KG1 (cell line): ENCODE measurements around the gene DPP6.

ENCODE experiments used
- DNase-seq: peaks from one replicate; lab custom pipeline; 2025; lab: John Stamatoyannopoulos, UW

Gene DPP6

GRCh38 chr7:154769001-154769400, 716.8 kb downstream of the DPP6 start:
- DNase-seq = no peak

- no peak for DNase-seq
Observed at GRCh38 chr7:154769527-154769926, 717.3 kb downstream of the DPP6 start.

- DNase-seq = no peak
Observed at GRCh38 chr7:154770361-154770760, 718.2 kb downstream of the DPP6 start.

GRCh38 chr7:154770962-154771361, 718.8 kb downstream of the DPP6 start:
- DNase-seq = no peak

- DNase-seq = no peak
Observed at GRCh38 chr7:154774303-154774969, 722.2 kb downstream of the DPP6 start.

- no peak for DNase-seq
Observed at GRCh38 chr7:154775681-154776080, 723.5 kb downstream of the DPP6 start.

- DNase-seq = no peak
Observed at GRCh38 chr7:154776350-154776749, 724.2 kb downstream of the DPP6 start.

GRCh38 chr7:154777023-154777422, 724.8 kb downstream of the DPP6 start:
- DNase-seq = no peak

GRCh38 chr7:154777489-154777888, 725.3 kb downstream of the DPP6 start:
- DNase-seq = no peak

GRCh38 chr7:154777908-154778307, 725.7 kb downstream of the DPP6 start:
- no peak for DNase-seq

- DNase-seq = no peak
Observed at GRCh38 chr7:154781369-154782303, 729.4 kb downstream of the DPP6 start.

GRCh38 chr7:154783281-154783909, 731.2 kb downstream of the DPP6 start:
- DNase-seq = no peak

- no peak for DNase-seq
Observed at GRCh38 chr7:154785898-154786297, 733.7 kb downstream of the DPP6 start.

- DNase-seq = no peak
Observed at GRCh38 chr7:154789404-154789803, 737.2 kb downstream of the DPP6 start.

GRCh38 chr7:154791611-154792010, 739.4 kb downstream of the DPP6 start:
- DNase-seq = no peak

GRCh38 chr7:154792436-154793055, 740.3 kb downstream of the DPP6 start:
- no peak for DNase-seq

- no peak for DNase-seq
Observed at GRCh38 chr7:154794147-154794780, 742.1 kb downstream of the DPP6 start.

- DNase-seq = no peak
Observed at GRCh38 chr7:154795014-154795413, 742.8 kb downstream of the DPP6 start.

- no peak for DNase-seq
Observed at GRCh38 chr7:154795437-154795836, 743.2 kb downstream of the DPP6 start.

- no peak for DNase-seq
Observed at GRCh38 chr7:154804449-154804848, 752.3 kb downstream of the DPP6 start.

GRCh38 chr7:154812027-154812426, 759.8 kb downstream of the DPP6 start:
- no peak for DNase-seq
